Measurements from ENCODE around the gene MCF2L.

- no peak for TF ChIP-seq CTCF (IDR thresholded peaks at IDR 0.05; ENCODE audit: low read depth, low read length)
- no peak for TF ChIP-seq EZH2phosphoT487 (IDR thresholded peaks at IDR 0.05; ENCODE audit: low read depth)
Measured at GRCh38 chr13:113035213-113035800, 66.3 kb downstream of the MCF2L start.

All from OCI-LY3 (cell line).